ENCODE data around the gene HDAC8.

- TF ChIP-seq POLR2A (IDR thresholded peaks at IDR 0.05; ENCODE audit: low read length), result no peak
- no peak for TF ChIP-seq GATA1 (IDR thresholded peaks at IDR 0.05; ENCODE audit: low read depth, low read length)
Observed at GRCh38 chrX:72402614-72403013, 170.0 kb downstream of the HDAC8 start.
